ENCODE data around the gene RNASE7.

Gene RNASE7

GRCh38 chr14:21043974-21044618 lies 1.9 kb downstream of the RNASE7 start:
- peak in 1 of 2 donors; percentile 32 for DNase-seq

DNA sequence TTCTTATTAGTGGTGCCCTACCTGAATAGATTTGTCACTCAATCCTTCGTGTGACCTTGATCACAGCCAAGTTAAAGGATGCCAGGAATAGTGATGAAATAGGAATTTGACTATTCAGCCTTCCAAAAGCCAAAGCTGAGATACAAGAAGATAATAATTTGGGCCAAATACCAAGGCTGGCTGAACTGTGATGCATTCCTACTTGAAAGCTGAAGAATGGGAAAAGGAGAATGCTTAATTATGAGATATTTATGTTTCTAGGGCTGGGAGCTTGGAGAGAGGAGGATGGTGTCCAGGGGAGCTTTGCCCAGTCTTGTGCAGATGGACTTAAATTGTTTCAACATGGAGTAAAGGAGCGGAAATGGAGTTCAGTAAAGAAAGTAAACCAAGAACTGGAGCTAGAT lies 5.2 kb downstream of the RNASE7 start:
- DNase-seq, result no peak

- no peak for DNase-seq
Observed at GRCh38 chr14:21048638-21049037, 6.5 kb downstream of the RNASE7 start.

GRCh38 chr14:21049271-21049673 lies 7.1 kb downstream of the RNASE7 start:
- DNase-seq, result no peak

DNA sequence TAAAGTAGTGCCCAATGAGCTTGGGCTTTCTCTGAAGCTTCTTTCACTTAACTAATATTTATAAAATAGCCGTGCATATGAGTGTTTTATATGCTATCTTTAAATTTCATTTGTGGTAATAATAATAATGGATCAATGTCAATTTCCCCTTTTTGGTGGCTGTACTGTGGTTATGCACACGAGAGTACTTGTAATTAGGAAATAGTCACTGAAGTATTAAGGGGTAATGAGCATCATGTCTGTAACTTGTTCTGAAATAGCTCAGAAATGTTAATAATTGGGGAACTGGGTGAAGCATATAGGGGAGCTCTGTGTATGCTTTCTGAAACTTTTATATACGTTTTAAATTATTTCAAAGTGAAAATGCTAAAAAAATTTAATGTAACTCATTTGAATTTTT lies 8.4 kb downstream of the RNASE7 start:
- no peak for DNase-seq

DNA sequence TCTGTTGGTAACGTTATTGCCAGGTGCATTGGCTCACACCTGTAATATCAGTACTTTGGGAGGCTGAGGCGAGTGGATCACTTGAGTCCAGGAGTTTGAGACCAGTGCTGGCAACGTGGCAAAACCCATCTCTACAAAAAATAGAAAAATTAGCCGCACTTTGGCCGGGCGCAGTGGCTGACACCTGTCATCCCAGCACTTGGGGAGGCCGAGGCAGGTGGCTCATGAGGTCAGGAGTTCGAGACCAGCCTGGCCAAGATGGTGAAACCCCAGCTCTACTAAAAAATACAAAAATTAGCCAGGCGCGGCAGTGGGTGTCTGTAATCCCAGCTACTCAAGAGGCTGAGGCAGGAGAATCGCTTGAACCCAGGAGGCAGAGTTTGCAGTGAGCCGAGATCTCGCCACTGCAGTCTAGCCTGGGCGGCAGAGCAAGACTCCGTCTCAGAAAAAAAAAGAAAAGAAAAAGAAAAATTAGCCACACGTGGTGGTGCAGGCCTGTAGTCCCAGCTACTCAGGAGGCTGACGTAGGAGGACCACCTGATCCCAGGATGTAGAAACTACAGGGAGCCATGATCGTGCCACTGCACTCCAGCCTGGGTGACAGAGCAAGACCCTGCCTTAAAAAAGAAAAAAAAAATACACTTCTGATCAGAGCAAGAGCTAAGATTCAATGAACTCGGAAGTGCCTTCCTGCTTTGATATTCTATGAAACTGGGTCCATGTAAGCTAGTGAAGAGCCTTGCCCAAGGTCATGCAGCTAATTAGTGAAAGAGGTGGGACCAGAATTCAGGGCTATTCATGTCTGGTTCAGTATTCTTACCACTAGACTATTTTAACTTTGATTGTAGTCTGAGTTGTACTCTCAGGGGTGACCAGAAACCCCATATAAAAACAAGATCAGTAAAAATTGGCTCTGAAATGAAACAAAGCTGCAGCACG lies 11.3 kb downstream of the RNASE7 start:
- DNase-seq, result no peak

DNA sequence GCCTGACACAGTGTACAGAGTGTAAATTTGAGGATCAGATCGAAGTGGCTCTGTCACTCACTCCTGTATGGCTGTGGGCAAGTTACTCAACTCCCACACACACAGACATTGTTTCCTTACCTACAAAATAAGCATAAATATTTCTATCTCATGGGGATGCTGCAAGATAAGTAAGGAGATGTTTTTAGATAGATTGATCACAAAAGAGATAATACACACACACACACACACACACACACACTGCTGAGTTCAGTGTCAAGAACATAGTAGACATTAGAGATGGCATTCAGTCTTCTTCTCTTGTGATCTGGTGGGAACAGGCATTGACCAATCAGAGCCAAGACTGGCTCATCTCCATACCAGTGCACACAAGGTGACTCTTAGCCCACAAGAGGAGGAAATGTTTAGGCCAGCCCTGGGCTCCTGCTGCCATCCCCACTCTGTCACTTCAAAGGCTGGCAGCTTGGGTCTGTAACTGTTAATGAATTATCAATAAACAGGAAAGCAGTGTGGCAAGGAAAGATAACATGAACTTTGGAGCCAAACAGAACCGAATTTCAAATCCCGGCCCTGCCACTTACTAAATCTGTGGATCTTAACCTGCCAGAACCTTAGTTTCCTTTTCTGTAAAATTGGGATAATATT lies 12.1 kb downstream of the RNASE7 start:
- DNase-seq, result no peak

GRCh38 chr14:21054768-21055145 lies 12.6 kb downstream of the RNASE7 start:
- no peak for DNase-seq

DNA sequence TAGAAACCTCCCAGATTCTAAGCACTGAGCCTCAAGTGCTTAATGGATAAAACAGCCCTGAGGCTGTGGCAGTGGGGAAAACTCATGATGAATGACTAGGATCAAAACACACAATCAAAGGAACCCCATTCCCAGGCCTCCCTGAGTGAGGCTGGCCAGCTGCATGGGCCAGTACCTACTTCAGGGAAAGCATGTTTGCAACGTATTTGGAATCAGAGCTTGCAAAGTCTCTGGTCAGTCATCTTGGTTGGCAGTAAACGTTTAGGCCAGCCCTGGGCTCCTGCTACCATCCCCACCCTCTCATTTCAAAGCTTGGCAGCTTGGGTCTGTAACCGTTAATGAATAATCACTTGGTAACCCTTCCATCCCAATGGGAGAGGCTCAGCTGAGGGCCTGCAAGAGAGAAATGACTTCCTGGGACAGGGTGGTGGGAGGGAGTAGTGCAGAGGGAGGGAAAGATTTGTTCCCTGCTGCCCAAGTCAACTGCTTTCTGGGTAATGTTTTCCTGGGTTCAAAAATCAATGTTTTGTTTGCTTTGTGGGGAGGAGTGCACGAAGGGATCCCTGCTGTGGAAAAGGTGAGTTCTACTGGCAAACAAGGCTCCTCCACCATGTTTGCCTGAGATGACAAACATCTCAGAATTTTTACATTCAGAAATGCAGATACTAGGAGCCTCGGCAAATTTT lies 13.4 kb downstream of the RNASE7 start:
- no peak for DNase-seq

- no peak for DNase-seq
Observed at GRCh38 chr14:21056520-21057163, 14.5 kb downstream of the RNASE7 start.

DNA sequence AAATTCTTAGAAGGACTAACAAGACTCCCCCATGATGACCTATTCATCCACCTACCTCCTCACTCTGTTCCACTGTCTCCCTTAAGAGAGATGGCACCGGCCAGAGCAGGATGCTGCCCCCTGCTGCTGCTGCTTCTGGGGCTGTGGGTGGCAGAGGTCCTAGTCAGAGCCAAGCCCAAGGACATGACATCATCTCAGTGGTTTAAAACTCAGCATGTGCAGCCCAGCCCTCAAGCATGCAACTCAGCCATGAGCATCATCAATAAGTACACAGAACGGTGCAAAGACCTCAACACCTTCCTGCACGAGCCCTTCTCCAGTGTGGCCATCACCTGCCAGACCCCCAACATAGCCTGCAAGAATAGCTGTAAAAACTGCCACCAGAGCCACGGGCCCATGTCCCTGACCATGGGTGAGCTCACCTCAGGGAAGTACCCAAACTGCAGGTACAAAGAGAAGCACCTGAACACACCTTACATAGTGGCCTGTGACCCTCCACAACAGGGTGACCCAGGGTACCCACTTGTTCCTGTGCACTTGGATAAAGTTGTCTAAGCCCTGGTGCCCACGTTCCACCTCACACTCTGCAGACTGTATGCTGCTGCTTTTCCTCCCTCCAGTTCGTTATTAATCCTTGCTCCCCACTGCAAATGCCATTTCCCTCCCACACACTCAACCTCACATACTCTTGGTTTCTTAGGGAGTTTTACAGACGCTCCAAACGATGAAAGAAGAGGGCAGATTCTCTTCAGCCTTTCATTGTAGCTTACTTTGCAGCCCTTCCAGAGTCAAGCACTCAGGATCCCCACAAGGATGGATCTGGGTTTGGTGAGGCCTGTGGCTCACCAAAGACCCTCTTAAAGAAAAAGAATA lies 15.9 kb downstream of the RNASE7 start, which contains the start of gene RNASE8:
RNASE8 (plus strand) TSS at position 20 of the 873 bp plus-strand sequence; CDS start at position 91, 71 bp downstream.
- no peak for DNase-seq

- no peak for DNase-seq
Observed at GRCh38 chr14:21058903-21059302, 16.7 kb downstream of the RNASE7 start.

DNA sequence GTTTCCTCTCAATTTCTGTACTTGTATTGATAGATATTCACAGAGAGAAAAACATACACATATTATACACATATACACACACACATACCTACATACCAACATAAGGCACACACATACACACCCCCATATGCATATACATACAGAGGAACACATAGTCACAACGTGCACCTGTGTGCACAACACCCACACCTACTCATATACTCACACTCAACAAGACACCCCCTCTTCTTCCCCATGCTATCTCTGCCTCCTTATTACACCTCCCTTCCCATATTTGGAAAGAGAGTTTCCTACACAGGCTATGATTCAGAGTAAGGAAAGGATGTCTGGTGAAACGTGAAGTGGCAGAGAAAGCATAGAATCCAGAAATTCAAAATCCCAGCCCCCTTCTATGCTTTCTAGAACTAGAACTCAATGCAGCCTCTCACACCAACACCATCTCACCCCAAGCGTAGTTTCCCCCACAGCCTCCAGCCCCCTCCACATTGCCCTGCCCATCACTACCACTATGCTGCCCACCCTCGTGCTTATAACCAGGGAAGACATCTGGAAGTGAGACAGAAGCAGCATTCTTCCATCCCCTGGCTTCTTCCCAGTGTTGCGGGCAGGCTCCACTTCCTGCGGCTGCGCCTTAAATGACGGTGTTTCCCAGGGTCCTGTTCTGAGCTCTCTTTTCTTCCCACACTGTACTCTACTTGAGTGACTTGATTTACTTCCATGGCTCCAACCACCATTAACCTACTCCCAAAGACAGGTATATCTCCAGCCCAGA lies 17.9 kb downstream of the RNASE7 start:
- no peak for DNase-seq

DNA sequence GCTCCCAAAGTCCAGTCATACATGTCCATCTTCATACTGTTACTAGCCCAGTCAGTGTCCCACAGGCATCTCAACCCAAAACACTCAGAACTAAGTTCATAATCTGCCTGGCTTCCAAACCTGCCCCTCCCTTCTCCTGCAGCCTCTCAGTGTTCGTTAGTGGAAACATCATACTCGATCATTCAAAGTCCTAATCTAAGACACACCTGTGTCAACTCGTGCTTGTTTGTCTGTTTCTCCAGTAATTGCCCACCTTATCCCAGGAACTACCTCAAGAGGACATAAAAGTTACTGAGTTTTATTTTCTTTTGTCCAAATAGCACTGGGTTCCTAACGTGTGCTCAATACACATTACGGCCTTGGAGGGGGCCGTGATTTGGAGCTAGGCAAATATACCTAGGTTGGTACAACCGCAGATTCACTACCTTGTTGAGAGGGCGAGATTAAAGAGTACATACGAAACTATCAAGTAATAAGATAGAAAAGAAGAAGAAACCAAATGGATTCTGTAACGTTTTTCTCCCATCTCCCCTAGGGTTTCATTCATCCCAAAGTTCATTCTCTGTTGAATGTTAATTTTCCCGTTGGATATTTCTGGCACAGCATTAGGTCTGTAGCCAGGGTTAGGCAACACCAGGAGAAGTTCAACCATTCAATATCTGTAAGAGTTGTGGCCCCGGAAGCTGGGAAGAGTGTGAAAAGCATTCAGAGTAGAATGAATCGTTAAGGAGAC lies 18.6 kb downstream of the RNASE7 start:
- no peak for DNase-seq

DNA sequence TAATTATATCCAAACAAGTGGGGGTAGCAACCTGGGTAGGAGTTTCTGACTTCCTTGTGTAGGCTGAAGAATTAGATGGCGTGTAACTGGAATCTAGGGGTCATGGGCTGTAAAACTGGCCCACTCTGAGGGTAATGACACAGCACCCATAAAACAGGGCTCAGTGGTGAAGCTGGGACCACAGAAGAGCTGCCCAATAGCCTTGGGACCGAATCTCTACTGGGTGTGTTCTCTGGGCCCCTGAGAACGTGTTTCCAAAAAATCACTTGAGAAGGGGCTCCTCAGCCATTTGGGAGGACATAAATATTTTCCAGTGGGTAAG lies 19.1 kb downstream of the RNASE7 start:
- no peak for DNase-seq

DNA sequence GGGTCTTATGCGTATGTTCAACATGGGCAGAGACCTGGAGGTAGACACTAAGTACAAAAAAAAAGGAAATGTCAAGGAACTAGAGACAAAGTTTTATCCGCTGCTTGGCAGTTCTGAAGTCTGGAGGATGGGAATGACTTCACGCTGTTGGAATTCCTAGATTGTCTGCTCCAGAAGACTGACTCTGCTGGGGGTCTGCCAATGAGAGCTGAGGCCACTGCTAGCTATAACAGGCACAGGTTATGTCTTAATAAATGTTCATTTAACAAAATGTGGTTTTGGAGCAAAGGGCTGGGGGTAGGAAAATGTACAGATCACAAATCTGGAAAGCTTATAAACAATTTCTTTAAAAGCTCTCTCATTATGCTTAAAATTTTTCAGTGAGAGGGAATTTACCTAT lies 21.3 kb downstream of the RNASE7 start:
- DNase-seq, result no peak

- DNase-seq, result peak in 1 of 2 donors; percentile 26
Observed at GRCh38 chr14:21066882-21067502, 24.8 kb downstream of the RNASE7 start.

DNA sequence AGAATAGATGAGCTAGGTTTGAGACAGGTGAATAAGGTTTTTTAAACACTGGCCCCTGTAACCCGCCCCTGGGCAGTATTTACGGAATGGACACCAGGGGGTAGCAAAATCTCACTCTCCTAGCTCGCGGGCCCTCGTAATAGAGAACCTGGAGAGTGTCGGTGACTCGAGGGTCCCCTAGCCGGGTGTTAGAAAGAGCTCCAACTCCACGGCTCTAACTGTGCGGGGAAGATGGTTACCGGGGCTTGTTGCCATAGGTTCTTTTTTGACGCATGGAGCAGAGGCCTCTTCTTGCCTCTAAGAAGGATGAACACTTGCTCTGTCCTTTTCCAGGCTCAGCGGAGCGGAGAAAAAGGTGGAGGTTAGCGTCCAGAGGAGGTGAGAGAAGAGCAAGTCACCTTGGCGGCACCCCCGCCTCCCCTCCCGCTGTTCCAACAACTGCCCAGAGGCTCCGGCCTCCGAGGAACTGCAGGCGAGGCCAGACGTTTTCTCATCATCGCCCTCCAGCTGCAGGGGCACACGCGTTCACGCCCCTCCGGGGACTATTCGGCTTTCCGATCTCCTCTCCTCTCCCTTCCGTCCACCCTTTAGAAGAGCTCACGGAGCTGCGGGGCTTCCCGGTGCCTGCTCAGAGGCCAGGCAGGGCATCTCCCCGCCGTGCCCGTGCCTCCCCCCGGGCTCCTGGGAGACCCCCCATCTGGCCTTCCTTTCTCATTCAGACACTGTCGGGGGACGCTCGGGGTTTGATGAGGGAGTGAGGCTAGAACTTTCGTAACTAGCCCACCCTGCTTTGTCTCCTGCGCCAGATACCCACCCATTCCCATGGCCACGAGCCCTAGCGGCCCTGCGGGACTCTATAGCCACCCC lies 26.6 kb downstream of the RNASE7 start:
- peak; percentile 67 to 78 for DNase-seq
